GM19035 (cell line): ENCODE measurements around the gene SERPING1.
A peak's percentile ranks its signal among the peaks of the same experiment; 100 is the strongest.

Source experiments
- ATAC-seq: cut with Tn5 transposase; IDR thresholded peaks from one replicate; pipeline ENCODE4 v1.9.1; 2021; ENCODE audit not compliant: unreplicated experiment

SERPING1 gene

DNA sequence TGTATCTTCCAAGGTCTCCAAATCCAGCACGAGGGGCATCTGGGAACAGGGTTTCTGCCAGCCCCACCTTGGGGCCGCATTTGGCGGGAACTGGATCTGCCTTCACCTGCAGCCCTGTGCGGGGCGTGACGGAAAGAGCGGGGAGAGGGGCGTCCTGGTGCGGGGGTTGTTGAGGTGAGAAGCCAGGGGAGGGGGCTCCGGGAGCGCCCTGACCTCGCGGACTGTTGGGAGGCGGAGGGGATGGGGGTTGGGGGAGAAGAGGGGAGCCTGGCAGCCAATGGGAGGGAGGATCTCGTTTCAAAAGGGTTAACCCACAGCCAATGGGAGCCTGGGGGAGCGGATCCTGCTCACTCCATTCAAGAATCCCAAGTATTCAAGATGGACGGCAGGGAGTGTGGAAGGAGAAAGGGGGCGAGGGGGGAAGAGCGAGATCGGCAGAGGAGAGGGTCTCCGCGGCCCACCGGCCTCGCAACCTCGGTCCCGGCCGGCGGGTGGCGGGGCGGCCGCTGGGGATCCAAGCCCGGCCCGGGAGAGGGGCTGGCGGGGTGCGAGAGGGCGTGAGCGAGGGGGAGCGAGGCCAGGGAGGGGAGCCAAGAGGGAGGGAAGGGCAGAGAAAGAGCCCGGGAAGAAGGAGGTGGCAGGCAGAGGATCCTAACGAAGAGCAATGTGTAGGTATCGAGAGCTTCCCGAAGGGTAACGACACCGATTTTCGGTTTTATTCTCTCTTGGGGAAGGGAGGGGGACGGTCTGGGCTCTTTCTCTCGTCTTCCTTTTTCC is 40.7 kb downstream of the SERPING1 start:
- ATAC-seq = no peak

DNA sequence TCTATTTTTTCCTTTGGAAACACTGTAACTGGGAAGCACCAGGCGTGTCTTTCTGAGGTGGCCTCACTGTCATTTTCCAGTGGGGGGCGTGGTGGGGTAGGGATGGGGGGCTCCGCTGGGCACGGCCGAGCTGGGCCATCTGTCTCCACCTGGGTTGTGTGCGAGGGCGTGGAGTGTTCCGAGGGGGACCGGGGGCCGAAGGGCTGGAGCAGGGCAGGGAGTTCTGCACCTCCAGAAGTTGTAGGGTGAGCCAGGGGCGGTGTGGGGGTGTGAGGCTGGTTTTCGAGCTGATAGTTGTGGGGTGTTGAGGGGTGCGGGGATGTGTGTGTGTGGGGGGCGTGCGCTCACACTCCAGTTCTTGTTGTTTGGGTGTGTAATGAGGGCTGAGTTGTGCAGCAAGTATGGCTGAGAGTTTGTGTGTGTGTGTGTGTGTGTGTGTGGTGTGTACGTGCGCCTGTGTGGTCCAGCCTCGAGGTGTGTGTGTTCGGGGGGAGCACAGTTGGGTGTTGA is 41.4 kb downstream of the SERPING1 start:
- ATAC-seq = no peak

DNA sequence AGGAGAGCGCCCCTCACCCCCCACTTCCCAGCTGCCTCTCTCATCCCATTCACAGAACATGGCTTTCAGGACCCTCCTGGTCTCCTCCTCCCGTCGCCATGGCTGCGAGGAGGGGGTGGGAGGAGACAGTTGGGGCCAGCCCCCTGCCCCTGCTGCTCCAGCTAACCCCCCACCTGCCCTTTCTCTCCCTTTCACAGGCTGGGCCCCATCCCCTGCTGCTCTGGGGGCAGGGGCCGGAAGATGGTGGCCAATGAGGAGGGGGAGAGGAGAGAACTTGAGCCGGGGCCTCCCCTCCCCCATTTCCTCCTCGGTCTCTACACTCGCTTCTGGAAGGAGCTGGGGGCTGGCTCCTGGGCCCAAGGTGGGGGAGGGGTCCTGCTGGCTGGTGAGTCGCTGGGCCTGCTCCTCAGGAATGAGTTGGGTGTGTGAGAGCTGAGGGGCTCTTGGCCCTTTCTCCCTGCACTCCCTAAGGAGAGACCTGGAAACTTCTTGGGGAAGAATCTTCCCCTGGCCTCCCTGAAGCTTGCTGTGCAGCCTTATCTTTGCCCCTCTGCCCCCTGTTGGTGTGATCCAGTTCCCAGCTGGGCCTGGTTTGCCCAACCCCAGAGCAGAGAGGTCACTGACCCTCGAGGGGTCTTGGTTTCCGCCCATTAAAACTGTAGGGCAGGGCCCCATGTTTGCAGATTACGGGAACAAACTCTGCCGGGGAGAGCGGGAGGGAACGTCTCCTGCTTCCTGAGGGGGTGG is 42.0 kb downstream of the SERPING1 start:
- no peak for ATAC-seq

DNA sequence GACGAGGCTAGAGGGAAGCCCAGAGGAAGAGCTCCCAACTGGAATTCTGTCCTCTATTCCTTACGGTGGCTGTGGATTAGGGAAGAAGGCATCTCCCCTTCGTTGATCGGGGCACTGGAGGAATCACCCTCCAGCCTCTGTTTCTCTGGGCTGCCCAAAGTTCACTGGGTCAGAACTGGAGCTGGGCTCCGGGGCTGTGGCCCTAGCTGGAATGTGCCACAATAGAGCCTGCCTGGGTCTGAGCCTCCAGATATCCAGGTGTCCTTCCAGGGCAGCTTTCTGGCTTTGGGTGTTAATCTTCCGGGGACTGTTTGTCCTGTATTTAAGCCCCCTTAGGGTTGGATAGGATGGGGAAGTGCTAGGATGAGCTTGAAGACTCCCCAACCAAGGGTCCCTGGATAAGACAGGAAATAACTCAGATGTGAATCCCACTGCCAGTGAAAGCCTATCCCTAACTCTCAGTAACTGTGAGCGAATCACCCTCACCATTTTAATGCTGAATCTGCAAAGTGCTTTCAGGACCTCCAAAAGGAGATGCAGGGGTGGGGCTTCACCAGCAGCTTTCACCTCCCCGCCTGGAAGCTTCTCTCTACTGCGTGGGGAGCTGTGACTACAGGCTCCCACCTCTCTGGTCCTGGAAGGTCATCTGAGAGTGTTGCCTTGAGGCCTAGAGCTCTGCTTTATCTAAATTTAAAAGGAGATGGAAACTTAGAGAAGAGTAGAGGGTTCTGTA is 42.7 kb downstream of the SERPING1 start:
- no peak for ATAC-seq

DNA sequence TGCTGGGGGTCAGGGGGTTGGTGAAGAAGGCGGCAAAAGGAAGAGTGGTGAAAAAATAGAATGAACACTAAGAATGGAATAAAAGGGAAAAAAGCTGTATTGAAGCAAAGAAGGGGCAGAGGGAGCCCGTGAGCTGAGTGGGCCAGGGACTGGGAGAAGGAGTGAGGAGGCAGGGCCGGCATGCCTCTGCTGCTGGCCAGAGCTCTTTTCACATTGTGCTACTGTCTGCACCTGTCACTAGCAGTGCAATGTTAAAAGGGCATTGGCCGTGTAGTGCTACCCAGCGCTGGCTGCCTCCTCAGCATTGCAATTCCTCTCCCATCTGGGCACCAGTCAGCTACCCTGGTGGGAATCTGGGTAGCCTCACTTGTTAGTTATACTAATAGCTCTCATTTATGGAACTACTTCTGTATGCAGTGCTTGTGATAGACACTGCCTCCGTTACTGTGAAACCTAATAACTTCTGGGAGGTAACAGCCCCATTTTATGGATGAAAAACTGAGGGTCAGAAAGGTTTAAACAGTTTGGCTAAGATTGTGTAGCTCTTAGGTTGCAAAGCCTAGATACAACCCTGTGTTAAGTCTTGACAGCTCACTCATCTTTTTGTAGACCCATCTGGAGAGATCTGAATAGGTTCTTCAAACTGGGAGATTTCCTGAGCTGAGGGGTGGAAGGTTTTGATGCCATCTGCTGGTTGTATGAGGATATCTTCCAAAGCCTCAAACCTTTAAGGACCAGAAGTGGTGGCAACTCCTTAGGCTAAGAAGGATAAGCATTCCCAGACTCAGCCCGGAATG is 43.7 kb downstream of the SERPING1 start:
- ATAC-seq = no peak

DNA sequence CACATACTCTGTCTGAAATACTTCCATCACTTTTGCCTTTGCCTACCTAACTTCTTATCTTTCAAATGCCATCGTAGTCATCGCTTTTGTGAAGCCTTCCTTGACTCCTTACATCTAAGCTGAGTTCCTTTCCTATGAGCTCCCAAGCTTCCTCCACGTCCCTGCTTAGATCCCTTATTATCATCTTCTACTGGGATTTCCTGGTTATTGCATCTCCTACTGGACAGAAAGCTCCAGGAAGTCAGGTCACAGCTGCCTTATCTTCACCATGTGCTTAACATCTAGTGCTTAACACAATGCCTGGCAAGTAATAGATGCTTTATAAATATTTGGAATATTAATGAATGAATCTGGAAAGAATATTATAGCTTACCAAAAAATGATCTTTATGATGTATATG is 46.3 kb downstream of the SERPING1 start:
- no peak for ATAC-seq

DNA sequence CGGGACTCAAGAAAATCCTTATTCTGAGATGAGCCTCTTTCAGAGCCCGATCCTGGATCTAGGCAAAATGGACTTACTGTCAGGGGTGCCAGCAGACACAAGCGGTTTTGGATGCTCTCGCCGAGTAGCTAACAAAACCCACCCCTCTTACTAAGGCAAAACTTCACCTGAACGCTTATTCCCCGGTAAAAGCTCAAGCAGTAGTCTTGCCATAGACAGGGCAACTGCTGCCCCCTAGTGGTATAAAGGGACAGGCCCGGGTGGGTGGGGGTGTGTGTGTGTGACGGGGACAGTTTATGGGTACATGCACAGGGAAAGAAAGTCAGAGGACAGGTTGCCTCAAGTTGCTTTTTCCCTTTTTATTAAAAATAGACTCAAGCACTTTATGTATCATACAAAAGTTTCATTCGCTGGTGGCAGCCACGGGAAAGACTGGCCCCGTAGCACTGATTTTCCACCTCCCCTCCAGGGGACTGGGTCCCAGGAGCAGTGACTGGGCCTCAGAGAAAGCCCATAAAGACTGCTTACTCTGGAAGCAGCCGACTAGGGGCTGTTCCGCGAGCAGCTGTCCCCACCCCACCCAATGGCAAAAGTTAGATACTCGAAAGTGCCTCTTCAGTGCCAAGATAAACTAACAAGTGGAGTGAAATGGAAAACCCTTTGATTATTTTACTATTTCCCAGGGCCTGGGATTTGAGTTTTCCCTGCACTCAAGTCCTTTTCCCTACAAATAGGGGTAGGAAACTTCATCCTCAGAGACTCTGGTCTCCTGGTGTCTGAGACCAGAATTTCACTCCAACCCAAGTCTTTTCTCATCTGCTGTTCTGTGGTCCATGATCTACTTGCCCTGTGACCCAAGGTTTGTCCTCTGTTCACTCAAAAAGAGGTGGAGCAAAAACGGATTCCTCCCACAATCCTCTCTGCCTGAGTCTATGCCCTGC is 47.5 kb downstream of the SERPING1 start:
- peak; percentile 57 for ATAC-seq

DNA sequence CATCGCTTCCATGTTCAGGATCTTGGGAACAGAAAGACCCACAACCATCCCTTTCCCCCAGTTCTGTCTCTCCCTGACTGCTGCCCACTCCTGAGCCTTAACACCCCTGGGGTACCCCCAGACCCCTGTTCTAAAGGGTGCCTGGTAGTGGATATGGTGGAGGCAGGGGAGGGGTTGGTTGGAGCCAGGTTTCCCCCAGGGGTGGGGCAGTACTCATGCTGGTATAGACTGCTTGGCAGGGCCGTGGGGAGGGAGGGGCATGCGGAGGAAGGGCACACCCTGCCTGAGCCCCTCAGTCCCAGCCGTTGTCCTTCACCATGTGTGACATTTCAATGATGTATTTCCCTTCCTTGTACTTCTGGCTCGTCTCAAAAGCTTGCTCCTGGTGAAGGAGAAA is 48.2 kb downstream of the SERPING1 start:
- ATAC-seq = no peak

DNA sequence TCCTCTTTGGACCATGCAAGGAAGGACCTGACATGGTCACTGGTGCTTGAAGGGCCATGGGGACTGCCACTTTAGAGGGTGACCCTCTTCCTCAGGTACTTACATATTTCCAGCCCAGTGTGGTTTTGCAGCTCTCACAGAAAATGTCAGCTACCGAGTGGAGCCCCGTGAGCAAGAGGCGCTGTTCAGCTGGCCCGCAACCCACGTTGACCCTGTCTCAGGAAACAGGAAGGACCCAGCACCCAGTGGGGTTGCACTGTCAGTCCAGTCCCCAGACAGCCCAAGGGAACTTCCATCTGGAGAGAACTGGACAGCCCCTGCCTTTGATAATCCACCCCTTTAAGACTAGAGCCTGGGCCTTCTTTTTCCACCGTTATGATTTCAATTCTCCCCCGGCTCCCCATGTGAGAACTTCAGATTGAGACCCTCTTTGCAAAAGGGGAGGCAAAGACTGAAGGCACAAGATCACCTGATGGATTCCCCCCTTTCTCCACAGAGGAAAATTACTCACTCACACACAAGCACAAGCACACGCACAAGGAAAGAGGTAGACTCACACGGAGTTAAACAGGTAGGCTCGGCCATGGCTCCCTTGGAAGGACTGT is 48.8 kb downstream of the SERPING1 start:
- no peak for ATAC-seq

DNA sequence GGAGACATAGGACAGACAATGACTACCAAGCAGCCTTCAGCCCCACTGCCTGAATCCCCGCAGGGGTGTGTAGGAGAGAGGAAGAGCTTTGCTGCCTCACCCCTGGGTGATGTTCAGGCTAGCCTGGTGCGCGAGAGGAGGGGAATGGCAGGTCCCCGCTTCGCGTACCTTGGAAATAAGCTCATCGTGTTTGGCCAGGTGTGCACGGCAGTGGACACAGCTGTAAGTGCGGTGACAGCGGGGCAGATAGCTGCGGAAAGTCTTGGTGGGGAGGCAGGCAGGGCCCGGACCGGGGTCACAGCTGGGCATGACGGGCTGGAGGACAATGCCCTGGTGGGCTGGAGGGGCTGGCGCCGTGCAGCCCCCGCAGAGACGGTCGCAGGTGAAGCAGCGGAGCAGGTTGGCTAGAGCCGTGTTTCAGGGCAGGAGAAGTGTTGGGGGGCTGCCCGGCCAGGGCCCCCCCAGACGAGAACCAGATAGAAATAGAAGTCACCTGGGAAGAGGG is 49.4 kb downstream of the SERPING1 start:
- ATAC-seq = no peak

DNA sequence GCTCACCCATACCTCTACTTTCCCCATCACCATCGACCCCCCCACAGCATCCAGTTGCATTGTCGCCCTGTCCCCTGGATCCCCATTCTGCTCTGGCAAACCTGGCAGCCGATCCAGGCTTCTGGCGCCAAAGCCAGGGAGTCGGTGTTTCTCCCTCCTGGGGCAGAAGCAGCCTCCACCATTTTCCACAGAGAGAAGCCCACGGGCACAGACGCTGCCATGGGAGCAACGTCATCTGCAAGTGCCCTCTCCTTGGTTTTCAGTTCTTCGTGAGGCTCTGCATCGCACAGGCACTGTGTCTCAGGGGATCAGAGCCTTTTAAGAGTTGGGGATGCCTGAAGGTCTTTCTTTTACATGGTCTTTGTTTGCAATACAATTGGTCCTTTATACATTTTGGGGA is 49.9 kb downstream of the SERPING1 start:
- no peak for ATAC-seq

DNA sequence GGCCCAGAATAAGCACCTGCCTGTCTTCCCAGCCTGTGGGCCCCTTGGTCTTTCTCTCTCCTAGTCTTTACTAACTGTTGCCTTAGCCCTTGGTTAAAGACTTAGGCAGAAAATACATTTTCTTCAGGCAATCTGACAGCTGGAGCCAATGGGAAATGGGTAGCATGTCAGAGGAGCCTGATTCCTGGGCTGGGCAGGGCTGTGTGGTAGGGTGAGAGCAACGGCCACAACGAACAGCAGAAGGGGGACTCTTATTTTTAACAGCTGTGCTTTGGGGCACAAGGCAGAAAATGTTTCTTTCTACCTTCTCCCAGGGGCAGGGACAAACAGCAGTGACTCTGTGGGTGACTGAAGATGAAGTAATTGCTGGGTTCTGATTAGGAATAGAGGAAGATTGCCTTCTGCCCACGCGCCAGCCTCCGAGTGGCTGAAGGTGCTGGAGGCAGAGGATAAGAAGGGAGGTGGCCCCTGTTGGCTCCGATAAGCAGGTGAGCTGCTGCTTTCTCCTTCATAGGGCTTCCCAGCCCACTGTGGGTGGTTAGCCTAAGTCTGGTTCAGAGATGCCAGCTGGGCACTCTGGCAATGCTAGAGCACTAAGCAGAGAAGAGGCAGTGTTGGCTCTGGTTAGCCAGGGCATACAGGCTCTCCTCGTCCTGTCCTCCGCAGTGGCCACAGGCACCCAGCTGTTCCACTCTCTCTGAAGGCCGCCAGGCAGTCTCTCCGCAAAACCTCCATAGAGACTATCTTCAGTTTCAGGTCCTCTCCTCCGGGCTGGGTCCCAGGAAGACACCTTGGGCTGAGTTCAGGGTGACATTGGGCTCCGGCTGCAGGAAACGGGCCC is 50.7 kb downstream of the SERPING1 start:
- no peak for ATAC-seq

DNA sequence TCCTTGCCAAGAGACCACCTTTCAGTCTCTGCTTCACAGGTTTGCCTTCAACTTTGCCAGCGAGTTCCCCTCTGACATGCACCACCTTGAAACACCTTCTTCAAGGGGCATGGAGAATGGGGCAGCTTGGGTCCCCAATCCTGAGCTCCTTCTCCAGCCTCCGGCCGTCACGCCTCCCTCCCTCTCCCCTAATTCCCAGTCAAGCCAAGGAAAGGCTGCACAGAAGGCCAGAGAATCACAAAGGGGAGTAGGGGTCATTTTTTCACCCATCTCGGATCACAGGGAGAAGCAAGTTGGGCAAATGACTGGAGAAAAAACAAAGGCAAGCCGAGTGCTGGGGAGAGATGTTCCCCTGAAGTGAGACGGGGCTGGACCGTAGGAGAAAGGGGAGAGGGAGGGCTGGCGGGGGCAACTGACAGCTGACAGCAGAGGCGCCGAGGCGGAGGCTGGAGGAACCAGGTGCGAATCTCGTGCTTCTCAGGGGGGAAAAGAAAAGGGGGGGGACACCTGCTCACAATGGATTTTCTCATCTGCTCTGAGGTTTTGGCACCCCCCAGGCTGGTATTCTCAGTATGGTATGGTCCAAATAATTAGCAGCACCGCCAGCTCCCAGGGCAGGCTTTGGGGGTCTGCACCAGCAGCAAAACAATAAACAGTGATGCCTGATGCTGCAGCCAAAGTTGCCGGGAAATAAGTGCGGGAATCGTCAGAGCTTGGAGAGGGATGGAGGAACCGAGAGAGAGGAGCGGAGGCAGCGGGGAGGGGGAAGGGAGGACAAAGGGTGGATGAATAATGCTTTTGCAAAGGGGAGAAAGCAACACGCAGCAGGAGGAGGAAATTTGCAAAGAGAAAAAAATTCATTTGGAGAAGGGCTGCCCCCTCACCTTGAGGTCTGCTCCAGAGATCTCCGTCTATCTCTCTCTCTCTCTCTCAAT is 51.6 kb downstream of the SERPING1 start:
- ATAC-seq = no peak

DNA sequence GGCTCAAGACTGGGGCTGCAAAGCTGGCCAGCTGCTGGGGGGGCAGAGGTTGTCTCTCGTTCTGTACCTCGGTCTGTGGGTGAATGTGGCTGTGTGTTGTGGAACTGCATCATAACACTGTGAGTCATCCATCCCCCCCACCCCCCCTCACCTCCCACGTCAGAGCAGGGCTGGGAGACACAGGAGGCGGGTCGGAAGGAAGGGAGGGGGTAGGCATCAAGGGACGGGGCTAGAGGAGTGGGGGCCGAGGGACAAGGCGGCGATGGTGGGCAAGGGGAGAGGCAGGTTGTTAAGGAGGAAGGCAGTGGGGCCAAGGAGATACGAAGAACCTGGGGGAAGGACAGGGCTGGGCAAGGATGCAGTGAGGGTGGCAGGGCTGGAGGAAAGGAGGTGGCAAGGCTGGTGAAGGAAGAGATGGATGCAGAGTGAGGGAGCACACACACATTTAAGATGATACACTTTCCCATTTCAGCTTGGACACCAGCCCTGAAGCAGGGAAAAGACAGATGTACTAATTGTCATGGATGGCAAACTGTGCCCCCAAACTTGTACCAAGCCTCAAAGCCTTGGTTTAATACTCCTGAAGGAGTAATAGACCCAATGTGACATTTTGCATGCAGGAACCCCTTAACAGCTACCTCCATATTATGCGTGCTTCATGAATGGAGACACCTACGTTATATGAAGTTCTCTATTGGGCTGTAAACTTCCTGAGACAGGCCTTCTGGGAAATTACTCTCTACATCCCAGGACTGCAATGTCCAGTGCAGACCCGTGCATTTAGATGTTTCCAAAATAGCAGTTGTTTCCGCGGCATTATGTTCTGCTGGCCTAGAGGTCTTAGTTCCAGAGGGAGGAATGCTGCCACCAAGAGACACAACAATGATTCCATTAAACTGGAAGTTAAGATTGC is 52.6 kb downstream of the SERPING1 start, which contains the start of gene YPEL4:
TSS of gene YPEL4 (minus strand) at position 87 of the 913 bp plus-strand sequence. CDS start 2,805 bp downstream, outside the sequence.
- ATAC-seq = no peak

DNA sequence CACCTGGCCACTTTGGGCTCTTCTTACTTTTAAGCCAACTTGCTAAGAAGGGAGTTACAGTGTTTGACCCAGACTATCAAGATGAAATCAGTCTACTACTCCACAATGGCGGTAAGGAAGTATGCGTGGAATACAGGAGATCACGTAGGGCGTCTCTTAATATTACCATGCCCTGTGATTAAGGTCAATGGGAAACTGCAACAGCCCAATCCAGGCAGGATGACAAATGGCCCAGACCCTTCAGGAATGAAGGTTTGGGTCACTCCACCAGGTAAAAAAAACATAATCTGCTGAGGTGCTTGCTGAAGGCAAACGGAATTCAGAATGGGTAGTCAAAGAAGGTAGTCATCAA is 53.2 kb downstream of the SERPING1 start:
- ATAC-seq = no peak

DNA sequence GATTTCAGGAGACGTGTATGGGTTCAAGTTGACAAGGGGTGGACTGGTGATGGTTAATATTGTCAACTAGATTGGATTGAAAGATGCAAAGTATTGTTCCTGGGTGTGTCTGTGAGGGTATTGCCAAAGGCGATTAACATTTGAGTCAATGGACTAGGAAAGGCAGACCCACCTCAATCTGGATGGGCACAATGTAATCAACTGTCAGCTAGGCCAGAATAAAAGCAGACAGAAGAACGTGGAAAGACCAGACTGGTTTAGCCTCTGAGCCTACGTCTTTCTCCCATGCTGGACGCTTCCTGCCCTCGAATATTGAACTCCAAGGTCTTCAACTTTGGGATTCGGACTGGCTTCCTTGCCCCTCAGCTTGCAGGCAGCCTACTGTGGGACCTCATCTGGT is 53.9 kb downstream of the SERPING1 start:
- no peak for ATAC-seq
